Neutrophil (primary cell): ENCODE measurements around the gene PAQR5.
A peak's percentile ranks its signal among the peaks of the same experiment; 100 is the strongest.
"Not testable (repeated sequence)": the region's sequence is repeated elsewhere in the genome, so short reads cannot be mapped to it uniquely, and the experiment has no call there.

ENCODE experiments used
- H3K27ac ChIP-seq: fragments of 200-600 bp; sonication (generic); 2 replicates; pipeline ENCODE4 v1.5.1; 2016; ENCODE audit warnings: mild to moderate bottlenecking, moderate library complexity
- H3K27me3 ChIP-seq: fragments of 200-600 bp; sonication (generic); 2 replicates; pipeline ENCODE4 v1.6.0; 2016; ENCODE audit warnings: mild to moderate bottlenecking
- H3K36me3 ChIP-seq: fragments of 200-600 bp; sonication (generic); 2 replicates; pipeline ENCODE4 v1.5.1; 2017
- H3K4me1 ChIP-seq, 2 experiments: fragments of 200-600 bp in 1 of 2; sonication (generic) in 1 of 2; 1 replicate in 1 of 2; 2 replicates in 1 of 2; pipeline versions ENCODE4 v1.5.1 to v1.6.1; 2013 to 2016; ENCODE audit warnings: low read depth in 1 of 2, low read length in 1 of 2, mild to moderate bottlenecking in 1 of 2, moderate library complexity in 1 of 2; ENCODE audit not compliant: control insufficient read depth in 1 of 2, insufficient read depth in 1 of 2
- H3K4me3 ChIP-seq, 2 experiments: fragments of 200-600 bp in 1 of 2; sonication (generic) in 1 of 2; 1 replicate in 1 of 2; 2 replicates in 1 of 2; pipeline ENCODE4 v1.5.1; 2013 to 2016; ENCODE audit warnings: low read depth in 1 of 2, low read length in 1 of 2, mild to moderate bottlenecking in 1 of 2, moderate library complexity in 1 of 2
- H3K9me3 ChIP-seq: fragments of 200-600 bp; sonication (generic); 2 replicates; pipeline ENCODE4 v1.5.1; 2016
- CTCF ChIP-seq: fragments of 200-600 bp; sonication (generic); IDR thresholded peaks from 2 replicates; pipeline ENCODE4 v1.5.1; 2016; ENCODE audit warnings: antibody characterized with exemption

PAQR5 gene

GRCh38 chr15:69328080-69328479 lies 29.4 kb downstream of the PAQR5 start:
- Histone ChIP-seq H3K27ac (no peak overlapping the region), H3K4me3 (no peak overlapping the region), H3K27me3 (no peaks in the 10 kb centered on the region), H3K4me1 (peaks cover under 1 to 14% of the 10 kb centered on the region in 2 experiments), H3K9me3 (no peaks in the 10 kb centered on the region), H3K36me3 (no peaks in the 10 kb centered on the region)
- TF ChIP-seq CTCF: no peak

DNA sequence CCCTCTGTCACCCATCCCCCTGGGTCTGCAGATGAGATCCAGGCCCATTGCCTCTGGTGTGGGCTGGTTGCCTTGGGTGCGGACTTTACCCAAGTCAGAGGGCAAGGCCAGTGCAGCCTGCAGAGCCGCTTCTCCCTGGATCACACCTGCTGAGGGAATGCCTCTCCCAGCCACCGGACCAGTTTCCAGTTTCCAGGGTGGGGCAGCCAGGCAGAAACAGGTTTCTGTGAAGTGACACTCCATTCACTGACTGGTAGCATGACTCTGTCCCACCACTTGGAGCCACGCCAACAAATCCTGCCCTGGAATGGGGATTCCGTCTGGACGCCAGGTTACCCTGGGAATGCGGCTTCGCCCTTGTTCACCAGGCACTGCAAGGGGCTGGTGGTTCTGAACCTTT lies 30.0 kb downstream of the PAQR5 start:
- no peaks in the 10 kb centered on the region for H3K27me3 ChIP-seq
- no peak overlapping the region for H3K4me3 ChIP-seq
- no peak for TF ChIP-seq CTCF
- H3K4me1 ChIP-seq: peaks cover 0 to 8% of the 10 kb centered on the region in 2 experiments
- H3K27ac ChIP-seq: no peak overlapping the region
- H3K36me3 ChIP-seq: no peaks in the 10 kb centered on the region
- H3K9me3 ChIP-seq: no peaks in the 10 kb centered on the region

- Histone ChIP-seq H3K27me3 (no peaks in the 10 kb centered on the region), H3K4me3 (no peak overlapping the region), H3K4me1 (peaks cover 6 to 10% of the 10 kb centered on the region in 2 experiments), H3K27ac (no peak overlapping the region), H3K9me3 (no peaks in the 10 kb centered on the region), H3K36me3 (no peaks in the 10 kb centered on the region)
- no peak for TF ChIP-seq CTCF
Observed at GRCh38 chr15:69337138-69337537, 38.4 kb downstream of the PAQR5 start.

GRCh38 chr15:69338535-69339213 lies 40.0 kb downstream of the PAQR5 start:
- H3K4me1 ChIP-seq: peaks cover 6 to 10% of the 10 kb centered on the region in 2 experiments
- no peak for TF ChIP-seq CTCF
- no peaks in the 10 kb centered on the region for H3K9me3 ChIP-seq
- H3K36me3 ChIP-seq: no peaks in the 10 kb centered on the region
- H3K27ac ChIP-seq: no peak overlapping the region
- H3K4me3 ChIP-seq: no peak overlapping the region
- H3K27me3 ChIP-seq: no peaks in the 10 kb centered on the region

DNA sequence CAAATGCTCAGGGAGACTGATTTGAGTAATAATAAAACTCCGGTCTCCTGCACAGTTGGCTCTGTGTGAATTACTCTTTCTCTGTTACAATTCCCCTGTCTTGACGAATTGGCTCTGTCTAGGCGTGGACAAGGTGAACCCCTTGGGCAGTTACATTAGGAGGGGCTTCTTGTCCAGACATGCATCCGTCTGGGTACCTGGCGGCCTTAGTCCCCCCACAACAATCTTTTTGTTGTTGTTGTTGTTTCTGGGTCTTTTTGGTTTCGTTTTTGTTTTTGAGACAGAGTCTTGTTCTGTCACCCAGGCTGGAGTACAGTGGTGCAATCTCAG lies 40.5 kb downstream of the PAQR5 start:
- not testable (repeated sequence) for H3K27ac ChIP-seq, H3K27me3 ChIP-seq, H3K4me3 ChIP-seq, H3K9me3 ChIP-seq, H3K36me3 ChIP-seq
- peaks cover 6 to 10% of the 10 kb centered on the region in 2 experiments for H3K4me1 ChIP-seq

GRCh38 chr15:69340243-69340900 lies 41.7 kb downstream of the PAQR5 start:
- no peak overlapping the region for H3K4me3 ChIP-seq

More at GRCh38 chr15:69340243-69340900, 41.7 kb downstream of the PAQR5 start:
- no peak for TF ChIP-seq CTCF
- Histone ChIP-seq H3K27ac (peak overlapping the region; percentile 23), H3K36me3 (no peaks in the 10 kb centered on the region), H3K4me1 (peaks cover 6 to 10% of the 10 kb centered on the region in 2 experiments), H3K27me3 (no peaks in the 10 kb centered on the region), H3K9me3 (no peaks in the 10 kb centered on the region)
